ENCODE data around the gene ADD1. TPM values are rescaled to one million over a fixed set of nuclear protein-coding genes. Genes with fewer than 3 reads are reported as not detected.

ADD1 gene
- total RNA-seq, 1 donor from 2014 or later: 235 TPM

- no peak for DNase-seq (ENCODE audit: extremely low spot score, unreplicated experiment)
- Mint-ChIP-seq H3K27ac (peak overlapping the region; percentile 84), H3K36me3 (peaks cover 7% of the 10 kb centered on the region), H3K4me3 (peak overlapping the region; percentile 87), H3K4me1 (ENCODE audit: unreplicated experiment) (peaks cover 16% of the 10 kb centered on the region), H3K9me3 (peaks cover 8% of the 10 kb centered on the region), H3K27me3 (no peaks in the 10 kb centered on the region)
- TF ChIP-seq, protein P1, sequence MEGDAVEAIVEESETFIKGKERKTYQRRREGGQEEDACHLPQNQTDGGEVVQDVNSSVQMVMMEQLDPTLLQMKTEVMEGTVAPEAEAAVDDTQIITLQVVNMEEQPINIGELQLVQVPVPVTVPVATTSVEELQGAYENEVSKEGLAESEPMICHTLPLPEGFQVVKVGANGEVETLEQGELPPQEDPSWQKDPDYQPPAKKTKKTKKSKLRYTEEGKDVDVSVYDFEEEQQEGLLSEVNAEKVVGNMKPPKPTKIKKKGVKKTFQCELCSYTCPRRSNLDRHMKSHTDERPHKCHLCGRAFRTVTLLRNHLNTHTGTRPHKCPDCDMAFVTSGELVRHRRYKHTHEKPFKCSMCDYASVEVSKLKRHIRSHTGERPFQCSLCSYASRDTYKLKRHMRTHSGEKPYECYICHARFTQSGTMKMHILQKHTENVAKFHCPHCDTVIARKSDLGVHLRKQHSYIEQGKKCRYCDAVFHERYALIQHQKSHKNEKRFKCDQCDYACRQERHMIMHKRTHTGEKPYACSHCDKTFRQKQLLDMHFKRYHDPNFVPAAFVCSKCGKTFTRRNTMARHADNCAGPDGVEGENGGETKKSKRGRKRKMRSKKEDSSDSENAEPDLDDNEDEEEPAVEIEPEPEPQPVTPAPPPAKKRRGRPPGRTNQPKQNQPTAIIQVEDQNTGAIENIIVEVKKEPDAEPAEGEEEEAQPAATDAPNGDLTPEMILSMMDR (conservative IDR thresholded peaks at IDR 0.05): no peak
Observed at GRCh38 chr4:2816401-2816954, 27.2 kb upstream of the ADD1 start.

- peak overlapping the region; percentile 87 for H3K4me3 Mint-ChIP-seq
- peaks cover 10% of the 10 kb centered on the region for H3K4me1 Mint-ChIP-seq (ENCODE audit: unreplicated experiment)
- H3K27ac Mint-ChIP-seq: peak overlapping the region; percentile 84
- peaks cover 8% of the 10 kb centered on the region for H3K9me3 Mint-ChIP-seq
- H3K36me3 Mint-ChIP-seq: peaks cover 7% of the 10 kb centered on the region
- TF ChIP-seq, protein P1 (conservative IDR thresholded peaks at IDR 0.05): no peak
- no peaks in the 10 kb centered on the region for H3K27me3 Mint-ChIP-seq
- DNase-seq (ENCODE audit: extremely low spot score, unreplicated experiment): no peak
Observed at GRCh38 chr4:2817137-2817536, 26.5 kb upstream of the ADD1 start.

- Mint-ChIP-seq H3K27me3 (no peaks in the 10 kb centered on the region), H3K4me1 (ENCODE audit: unreplicated experiment) (peaks cover 10% of the 10 kb centered on the region), H3K9me3 (peaks cover 8% of the 10 kb centered on the region), H3K4me3 (peak overlapping the region; percentile 87), H3K36me3 (peaks cover 7% of the 10 kb centered on the region), H3K27ac (peak overlapping the region; percentile 84)
- DNase-seq (ENCODE audit: extremely low spot score, unreplicated experiment): no peak
- TF ChIP-seq, protein P1 (conservative IDR thresholded peaks at IDR 0.05): no peak
Observed at GRCh38 chr4:2817701-2818350, 25.8 kb upstream of the ADD1 start.

DNA sequence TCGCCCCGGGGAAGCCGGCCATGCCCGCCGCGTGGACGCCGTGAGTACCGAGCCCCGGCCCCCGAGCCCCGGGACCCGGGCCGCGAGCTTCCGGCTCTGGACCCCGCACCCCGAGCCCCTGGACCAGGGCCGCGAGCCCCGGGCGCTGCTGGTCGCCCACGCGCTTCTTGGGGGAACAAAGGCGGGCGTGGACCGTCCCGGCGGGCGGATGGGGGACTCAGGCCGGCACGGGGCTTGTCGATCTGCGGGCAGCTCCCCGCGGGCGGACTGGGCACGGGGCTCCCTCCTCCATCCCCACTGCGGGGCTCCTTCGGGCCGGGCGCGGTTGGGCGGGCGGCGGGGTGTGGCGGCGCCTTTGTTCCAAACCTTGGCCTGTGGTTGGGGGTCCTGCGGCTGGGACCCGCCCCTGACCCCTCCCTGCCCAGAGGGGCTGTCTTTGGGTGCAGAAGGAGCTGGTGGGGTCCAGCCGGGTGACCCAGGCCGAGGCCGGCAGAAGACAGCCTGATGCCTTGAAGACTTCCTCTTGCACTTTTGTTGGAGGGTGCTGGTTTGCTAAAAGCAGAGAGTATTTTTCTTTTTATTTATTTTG, 25.2 kb upstream of the ADD1 start:
- no peak overlapping the region for H3K27ac Mint-ChIP-seq
- H3K36me3 Mint-ChIP-seq: peaks cover 7% of the 10 kb centered on the region
- peaks cover 10% of the 10 kb centered on the region for H3K4me1 Mint-ChIP-seq (ENCODE audit: unreplicated experiment)
- H3K27me3 Mint-ChIP-seq: no peaks in the 10 kb centered on the region
- H3K9me3 Mint-ChIP-seq: peaks cover 8% of the 10 kb centered on the region
- TF ChIP-seq, protein P1 (conservative IDR thresholded peaks at IDR 0.05): no peak
- peak overlapping the region; percentile 84 for H3K4me3 Mint-ChIP-seq
- no peak for DNase-seq (ENCODE audit: extremely low spot score, unreplicated experiment)

DNA sequence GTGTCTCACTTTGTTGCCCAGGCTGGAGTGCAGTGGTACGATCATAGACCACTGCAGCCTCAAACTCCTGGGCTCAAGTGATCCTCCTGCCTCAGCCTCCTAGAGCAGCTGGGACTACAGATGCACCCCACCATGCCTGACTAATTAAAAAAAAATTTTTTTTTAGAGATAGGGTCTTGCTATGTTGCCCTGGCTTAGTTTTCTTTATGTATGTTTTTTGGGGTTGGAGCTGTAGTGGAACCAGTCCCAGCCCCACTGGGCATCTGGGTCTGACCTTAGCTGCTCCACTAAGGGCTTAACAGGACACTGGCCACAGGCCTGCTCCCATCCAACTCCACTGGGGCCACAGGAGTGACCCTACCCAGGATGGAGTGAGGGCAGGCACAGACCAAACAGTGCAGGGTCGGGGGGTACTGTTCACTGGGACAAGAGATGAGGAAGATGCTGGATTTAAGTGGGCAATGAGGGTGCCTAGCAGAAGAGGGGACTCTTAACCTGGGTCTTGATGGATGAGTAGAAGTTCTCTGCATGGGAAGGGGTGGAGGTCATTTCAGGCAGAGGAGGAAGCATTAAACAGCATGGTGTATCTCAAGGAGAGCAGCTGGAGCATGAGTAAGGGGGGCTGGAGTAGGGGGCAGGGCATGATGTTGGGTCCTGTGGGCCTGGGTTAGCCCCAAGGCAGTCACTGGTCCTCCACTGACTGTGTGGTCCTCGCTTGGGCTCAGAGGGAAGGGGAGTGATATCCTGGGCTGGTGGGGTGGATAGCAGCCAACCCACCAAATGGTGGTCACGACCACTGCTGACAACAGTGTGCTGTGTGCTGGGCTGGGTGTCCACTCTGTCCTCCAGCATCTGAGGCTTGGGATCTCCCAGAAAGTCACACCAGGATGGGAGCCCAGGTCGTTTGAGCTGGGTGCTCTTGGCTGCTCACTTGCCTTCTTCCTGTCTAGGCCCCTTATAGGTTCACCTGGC, 24.1 kb upstream of the ADD1 start:
- Mint-ChIP-seq H3K27ac (peak overlapping the region; percentile 55), H3K4me1 (ENCODE audit: unreplicated experiment) (peaks cover 10% of the 10 kb centered on the region)

More for the DNA sequence above, 24.1 kb upstream of the ADD1 start:
- TF ChIP-seq, protein P1 (conservative IDR thresholded peaks at IDR 0.05): no peak
- peaks cover 7% of the 10 kb centered on the region for H3K36me3 Mint-ChIP-seq
- H3K9me3 Mint-ChIP-seq: peaks cover 8% of the 10 kb centered on the region
- no peak for DNase-seq (ENCODE audit: extremely low spot score, unreplicated experiment)
- H3K4me3 Mint-ChIP-seq: peak overlapping the region; percentile 84
- no peaks in the 10 kb centered on the region for H3K27me3 Mint-ChIP-seq

All from type B pancreatic cell (in vitro differentiated cells).